GM23338 (cell line): Measurements from ENCODE around the gene CYP4F8. TPM values are rescaled to one million over a fixed set of nuclear protein-coding genes. Genes with fewer than 3 reads are reported as not detected.

ENCODE experiments used
- ATAC-seq: fragments of 200-7000 bp; cut with Tn5 transposase; 3 replicates; pipeline ENCODE4 v1.9.1; 2020
- DNase-seq: peaks from one replicate; pipeline ENCODE4 v3.0.0-alpha.2; 2015; ENCODE audit warnings: low spot score
- H2AFZ ChIP-seq: fragments of 200-600 bp; sonication (generic); 2 replicates; pipeline ENCODE4 v1.8.0; 2016; ENCODE audit warnings: antibody characterized with exemption, mild to moderate bottlenecking, moderate library complexity
- H3F3A ChIP-seq: fragments of 200-600 bp; sonication (generic); replicated peaks from 2 replicates; pipeline ENCODE4 v1.8.0; 2017; ENCODE audit warnings: antibody characterized with exemption, mixed run types, low read depth
- H3K27ac ChIP-seq: fragments of 200-600 bp; sonication (generic); 2 replicates; pipeline ENCODE4 v1.6.1; 2016; ENCODE audit warnings: low read depth
- H3K27me3 ChIP-seq: fragments of 200-600 bp; sonication (generic); 2 replicates; pipeline ENCODE4 v1.8.0; 2016; ENCODE audit warnings: mild to moderate bottlenecking, mixed run types, moderate library complexity; ENCODE audit not compliant: insufficient read depth
- H3K36me3 ChIP-seq: fragments of 200-600 bp; sonication (generic); 2 replicates; pipeline ENCODE4 v1.8.0; 2016; ENCODE audit warnings: mild to moderate bottlenecking; ENCODE audit not compliant: insufficient read depth
- H3K4me1 ChIP-seq: fragments of 200-600 bp; sonication (generic); 2 replicates; pipeline ENCODE4 v1.8.0; 2016; ENCODE audit warnings: mild to moderate bottlenecking, moderate library complexity; ENCODE audit not compliant: insufficient read depth
- H3K4me2 ChIP-seq: fragments of 200-600 bp; sonication (generic); 2 replicates; pipeline ENCODE4 v1.7.1; 2017; ENCODE audit warnings: mixed run types
- H3K4me3 ChIP-seq: fragments of 200-600 bp; sonication (generic); 2 replicates; pipeline ENCODE4 v1.6.1; 2016; ENCODE audit warnings: mixed run types
- H3K79me2 ChIP-seq: fragments of 200-600 bp; sonication (generic); replicated peaks from 2 replicates; pipeline ENCODE4 v1.8.0; 2017; ENCODE audit warnings: mild to moderate bottlenecking; ENCODE audit not compliant: insufficient read depth
- H3K9me2 ChIP-seq: fragments of 200-600 bp; sonication (generic); 2 replicates; pipeline ENCODE4 v1.8.0; 2017; ENCODE audit not compliant: insufficient read depth
- H4K20me1 ChIP-seq: fragments of 200-600 bp; sonication (generic); replicated peaks from 2 replicates; pipeline ENCODE4 v1.8.0; 2017; ENCODE audit warnings: mild to moderate bottlenecking; ENCODE audit not compliant: insufficient read depth
- H3K27ac Mint-ChIP-seq: 2 replicates; pipeline ENCODE4 v1.8.0; 2020; ENCODE audit warnings: inconsistent platforms, mild to moderate bottlenecking, moderate library complexity, mixed read lengths
- H3K27me3 Mint-ChIP-seq: 3 replicates; pipeline ENCODE4 v1.8.0; 2022; ENCODE audit warnings: low read depth, mild to moderate bottlenecking, moderate library complexity, mixed read lengths, inconsistent platforms; ENCODE audit not compliant: insufficient read depth, poor library complexity
- H3K36me3 Mint-ChIP-seq: 3 replicates; pipeline ENCODE4 v1.8.0; 2021; ENCODE audit warnings: low read depth, mild to moderate bottlenecking, inconsistent platforms, moderate library complexity, mixed read lengths
- H3K4me1 Mint-ChIP-seq: 3 replicates; pipeline ENCODE4 v1.8.0; 2020; ENCODE audit warnings: mild to moderate bottlenecking, inconsistent platforms, mixed read lengths
- H3K4me3 Mint-ChIP-seq: 3 replicates; pipeline ENCODE4 v1.8.0; 2021; ENCODE audit warnings: moderate library complexity, mild to moderate bottlenecking, inconsistent platforms, mixed read lengths
- H3K9me3 Mint-ChIP-seq: 3 replicates; pipeline ENCODE4 v1.8.0; 2020; ENCODE audit warnings: moderate library complexity, mild to moderate bottlenecking, inconsistent platforms, mixed read lengths
- CREB1 ChIP-seq: fragments of 250-450 bp; sonication (Bioruptor Pico); IDR thresholded peaks from 2 replicates; pipeline ENCODE4 v1.5.0; 2020; ENCODE audit warnings: low read depth, mild to moderate bottlenecking, moderate library complexity
- EZH2 ChIP-seq: fragments of 200-600 bp; sonication (generic); IDR thresholded peaks from one replicate; pipeline ENCODE4 v1.8.0; 2017; ENCODE audit warnings: antibody characterized with exemption, mild to moderate bottlenecking, low read depth; ENCODE audit not compliant: unreplicated experiment
- JUNB ChIP-seq: IDR thresholded peaks from one replicate; pipeline ENCODE4 v1.6.1; 2016; ENCODE audit warnings: antibody characterized with exemption; ENCODE audit not compliant: unreplicated experiment
- NANOG ChIP-seq: IDR thresholded peaks from 2 replicates; pipeline ENCODE4 v1.6.1; 2016; ENCODE audit warnings: antibody characterized with exemption, borderline replicate concordance
- STAT1 ChIP-seq: IDR thresholded peaks from one replicate; pipeline ENCODE4 v1.6.1; 2016; ENCODE audit warnings: antibody characterized with exemption; ENCODE audit not compliant: unreplicated experiment
- ZNF331 ChIP-seq: fragments of 250-450 bp; sonication (Bioruptor Pico); IDR thresholded peaks from 2 replicates; pipeline ENCODE4 v1.5.0; 2020; ENCODE audit warnings: low read depth, mild to moderate bottlenecking, moderate library complexity
- polyA plus RNA-seq: library from polyadenylated mRNA; unstranded; fragments of >200 nt; fragmentation: Nextera tagmentation; extraction: Ambion mirVana; gene quantifications from 2 replicates; pipeline ENCODE4 v1.2.1, GENCODE V29; 2016
- total RNA-seq: library from RNA; depleted of rRNA; stranded (reverse); fragments of >200 nt; shearing (Covaris generic); gene quantifications from 2 replicates; pipeline ENCODE4 v1.2.3, GENCODE V29; 2014
- TF ChIP-seq, protein P1 (sequence below): fragments of 250-450 bp; sonication (Bioruptor Pico); IDR thresholded peaks from 2 replicates; pipeline ENCODE4 v1.5.0; 2020; ENCODE audit warnings: mild to moderate bottlenecking, moderate library complexity

CYP4F8 gene
- total and polyA plus RNA-seq, 2 experiments from 2014 or later: not detected

DNA sequence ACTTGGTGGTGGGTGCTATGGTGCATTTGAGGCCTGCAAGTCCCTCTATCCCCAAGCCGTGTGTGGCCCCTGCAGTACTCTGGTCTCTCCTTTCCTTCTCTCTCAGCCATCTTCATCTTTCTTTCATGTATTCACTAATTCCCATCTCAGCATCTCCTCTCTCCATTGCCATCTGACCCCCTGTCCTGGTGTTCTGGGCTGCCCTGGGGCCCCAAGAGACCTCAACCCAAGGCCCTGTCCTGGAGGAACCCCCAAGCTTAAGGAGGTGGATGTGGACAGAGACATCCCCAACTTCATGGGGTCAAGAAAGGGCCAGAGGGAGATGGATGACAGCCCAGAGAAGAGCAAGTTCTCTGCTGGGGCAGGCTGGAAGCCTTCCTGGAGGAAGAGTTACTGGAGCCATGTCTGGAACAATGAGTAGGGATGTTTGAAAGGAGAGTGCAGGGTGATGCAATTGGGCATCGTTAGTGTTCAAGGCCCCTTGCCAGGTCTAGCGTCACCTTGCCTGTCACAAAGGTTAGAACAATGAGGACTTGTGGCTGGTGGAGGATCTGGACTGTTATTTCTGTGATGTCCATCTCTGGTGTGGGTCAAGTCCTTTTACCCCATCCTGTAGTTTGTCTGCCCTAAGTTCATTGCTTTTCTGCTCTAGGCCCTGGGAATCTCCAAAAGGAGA, 29.2 kb downstream of the CYP4F8 start:
- Histone ChIP-seq H3K9me2 (no peaks in the 10 kb centered on the region), H4K20me1 (no peaks in the 10 kb centered on the region), H3K4me1 (no peaks in the 10 kb centered on the region), H3K4me3 (no peak overlapping the region), H3F3A (no peaks in the 10 kb centered on the region), H3K4me2 (no peak overlapping the region), H3K79me2 (no peaks in the 10 kb centered on the region), H3K36me3 (no peaks in the 10 kb centered on the region), H3K27ac (no peak overlapping the region), H2AFZ (no peak overlapping the region), H3K27me3 (no peaks in the 10 kb centered on the region)
- H3K27ac Mint-ChIP-seq: no peak overlapping the region
- no peak for DNase-seq
- H3K4me1 Mint-ChIP-seq: no peaks in the 10 kb centered on the region
- H3K9me3 Mint-ChIP-seq: peaks cover 97% of the 10 kb centered on the region
- TF ChIP-seq, protein P1, sequence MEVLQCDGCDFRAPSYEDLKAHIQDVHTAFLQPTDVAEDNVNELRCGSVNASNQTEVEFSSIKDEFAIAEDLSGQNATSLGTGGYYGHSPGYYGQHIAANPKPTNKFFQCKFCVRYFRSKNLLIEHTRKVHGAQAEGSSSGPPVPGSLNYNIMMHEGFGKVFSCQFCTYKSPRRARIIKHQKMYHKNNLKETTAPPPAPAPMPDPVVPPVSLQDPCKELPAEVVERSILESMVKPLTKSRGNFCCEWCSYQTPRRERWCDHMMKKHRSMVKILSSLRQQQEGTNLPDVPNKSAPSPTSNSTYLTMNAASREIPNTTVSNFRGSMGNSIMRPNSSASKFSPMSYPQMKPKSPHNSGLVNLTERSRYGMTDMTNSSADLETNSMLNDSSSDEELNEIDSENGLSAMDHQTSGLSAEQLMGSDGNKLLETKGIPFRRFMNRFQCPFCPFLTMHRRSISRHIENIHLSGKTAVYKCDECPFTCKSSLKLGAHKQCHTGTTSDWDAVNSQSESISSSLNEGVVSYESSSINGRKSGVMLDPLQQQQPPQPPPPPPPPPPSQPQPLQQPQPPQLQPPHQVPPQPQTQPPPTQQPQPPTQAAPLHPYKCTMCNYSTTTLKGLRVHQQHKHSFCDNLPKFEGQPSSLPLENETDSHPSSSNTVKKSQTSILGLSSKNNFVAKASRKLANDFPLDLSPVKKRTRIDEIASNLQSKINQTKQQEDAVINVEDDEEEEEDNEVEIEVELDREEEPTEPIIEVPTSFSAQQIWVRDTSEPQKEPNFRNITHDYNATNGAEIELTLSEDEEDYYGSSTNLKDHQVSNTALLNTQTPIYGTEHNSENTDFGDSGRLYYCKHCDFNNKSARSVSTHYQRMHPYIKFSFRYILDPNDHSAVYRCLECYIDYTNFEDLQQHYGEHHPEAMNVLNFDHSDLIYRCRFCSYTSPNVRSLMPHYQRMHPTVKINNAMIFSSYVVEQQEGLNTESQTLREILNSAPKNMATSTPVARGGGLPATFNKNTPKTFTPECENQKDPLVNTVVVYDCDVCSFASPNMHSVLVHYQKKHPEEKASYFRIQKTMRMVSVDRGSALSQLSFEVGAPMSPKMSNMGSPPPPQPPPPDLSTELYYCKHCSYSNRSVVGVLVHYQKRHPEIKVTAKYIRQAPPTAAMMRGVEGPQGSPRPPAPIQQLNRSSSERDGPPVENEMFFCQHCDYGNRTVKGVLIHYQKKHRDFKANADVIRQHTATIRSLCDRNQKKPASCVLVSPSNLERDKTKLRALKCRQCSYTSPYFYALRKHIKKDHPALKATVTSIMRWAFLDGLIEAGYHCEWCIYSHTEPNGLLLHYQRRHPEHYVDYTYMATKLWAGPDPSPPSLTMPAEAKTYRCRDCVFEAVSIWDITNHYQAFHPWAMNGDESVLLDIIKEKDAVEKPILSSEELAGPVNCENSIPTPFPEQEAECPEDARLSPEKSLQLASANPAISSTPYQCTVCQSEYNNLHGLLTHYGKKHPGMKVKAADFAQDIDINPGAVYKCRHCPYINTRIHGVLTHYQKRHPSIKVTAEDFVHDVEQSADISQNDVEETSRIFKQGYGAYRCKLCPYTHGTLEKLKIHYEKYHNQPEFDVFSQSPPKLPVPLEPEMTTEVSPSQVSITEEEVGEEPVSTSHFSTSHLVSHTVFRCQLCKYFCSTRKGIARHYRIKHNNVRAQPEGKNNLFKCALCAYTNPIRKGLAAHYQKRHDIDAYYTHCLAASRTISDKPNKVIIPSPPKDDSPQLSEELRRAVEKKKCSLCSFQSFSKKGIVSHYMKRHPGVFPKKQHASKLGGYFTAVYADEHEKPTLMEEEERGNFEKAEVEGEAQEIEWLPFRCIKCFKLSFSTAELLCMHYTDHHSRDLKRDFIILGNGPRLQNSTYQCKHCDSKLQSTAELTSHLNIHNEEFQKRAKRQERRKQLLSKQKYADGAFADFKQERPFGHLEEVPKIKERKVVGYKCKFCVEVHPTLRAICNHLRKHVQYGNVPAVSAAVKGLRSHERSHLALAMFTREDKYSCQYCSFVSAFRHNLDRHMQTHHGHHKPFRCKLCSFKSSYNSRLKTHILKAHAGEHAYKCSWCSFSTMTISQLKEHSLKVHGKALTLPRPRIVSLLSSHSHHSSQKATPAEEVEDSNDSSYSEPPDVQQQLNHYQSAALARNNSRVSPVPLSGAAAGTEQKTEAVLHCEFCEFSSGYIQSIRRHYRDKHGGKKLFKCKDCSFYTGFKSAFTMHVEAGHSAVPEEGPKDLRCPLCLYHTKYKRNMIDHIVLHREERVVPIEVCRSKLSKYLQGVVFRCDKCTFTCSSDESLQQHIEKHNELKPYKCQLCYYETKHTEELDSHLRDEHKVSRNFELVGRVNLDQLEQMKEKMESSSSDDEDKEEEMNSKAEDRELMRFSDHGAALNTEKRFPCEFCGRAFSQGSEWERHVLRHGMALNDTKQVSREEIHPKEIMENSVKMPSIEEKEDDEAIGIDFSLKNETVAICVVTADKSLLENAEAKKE: no peak
- TF ChIP-seq EZH2 (no peak), ZNF331 (CRISPR knock-in tag) (no peak), NANOG (no peak), STAT1 (no peak)
- H3K36me3 Mint-ChIP-seq: peaks cover 46% of the 10 kb centered on the region
- ATAC-seq: no peak
- no peak overlapping the region for H3K4me3 Mint-ChIP-seq
- H3K27me3 Mint-ChIP-seq: peaks cover 5% of the 10 kb centered on the region

DNA sequence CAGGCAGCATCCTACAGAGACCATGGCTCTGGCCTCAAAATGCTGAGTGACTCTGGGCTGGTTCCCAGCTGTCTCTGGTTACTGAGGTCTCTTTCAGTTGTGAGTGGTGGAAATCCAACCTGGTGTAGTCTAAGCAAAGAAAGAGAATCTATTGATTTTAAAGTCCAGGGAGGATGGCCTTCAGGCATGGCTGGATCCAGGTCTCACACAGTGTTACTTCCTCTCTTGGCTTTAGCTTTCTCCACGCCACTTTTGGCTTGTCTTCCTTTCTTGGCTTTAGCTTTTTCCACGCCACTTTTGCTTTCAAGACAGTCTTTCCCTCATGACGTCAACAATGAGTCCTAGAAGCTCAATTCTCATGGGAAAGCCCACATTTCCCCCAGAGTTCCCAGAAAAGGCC, 29.8 kb downstream of the CYP4F8 start:
- no peak overlapping the region for H3K27ac Mint-ChIP-seq
- ATAC-seq: no peak

More for the DNA sequence above, 29.8 kb downstream of the CYP4F8 start:
- Mint-ChIP-seq H3K27me3 (peaks cover 8% of the 10 kb centered on the region), H3K9me3 (peaks cover 97% of the 10 kb centered on the region), H3K4me3 (no peak overlapping the region), H3K36me3 (peaks cover 43% of the 10 kb centered on the region), H3K4me1 (no peaks in the 10 kb centered on the region)
- Histone ChIP-seq H3K4me1 (no peaks in the 10 kb centered on the region), H2AFZ (no peak overlapping the region), H3K27ac (no peak overlapping the region), H4K20me1 (no peaks in the 10 kb centered on the region), H3K79me2 (no peaks in the 10 kb centered on the region), H3K9me2 (no peaks in the 10 kb centered on the region), H3K4me3 (no peak overlapping the region), H3K4me2 (no peak overlapping the region), H3K27me3 (no peaks in the 10 kb centered on the region), H3K36me3 (no peaks in the 10 kb centered on the region), H3F3A (no peaks in the 10 kb centered on the region)
- DNase-seq: no peak
- TF ChIP-seq CREB1 (CRISPR knock-in tag) (no peak), EZH2 (no peak), JUNB (no peak)
